Ecto neural progenitor cell (in vitro differentiated cells): ENCODE measurements around the gene NTRK3.
A peak's percentile ranks its signal among the peaks of the same experiment; 100 is the strongest.

ENCODE experiments used
- DNase-seq: peaks from one replicate; pipeline ENCODE4 v3.0.0-alpha.2; 2018; ENCODE audit warnings: low spot score

Gene NTRK3

DNA sequence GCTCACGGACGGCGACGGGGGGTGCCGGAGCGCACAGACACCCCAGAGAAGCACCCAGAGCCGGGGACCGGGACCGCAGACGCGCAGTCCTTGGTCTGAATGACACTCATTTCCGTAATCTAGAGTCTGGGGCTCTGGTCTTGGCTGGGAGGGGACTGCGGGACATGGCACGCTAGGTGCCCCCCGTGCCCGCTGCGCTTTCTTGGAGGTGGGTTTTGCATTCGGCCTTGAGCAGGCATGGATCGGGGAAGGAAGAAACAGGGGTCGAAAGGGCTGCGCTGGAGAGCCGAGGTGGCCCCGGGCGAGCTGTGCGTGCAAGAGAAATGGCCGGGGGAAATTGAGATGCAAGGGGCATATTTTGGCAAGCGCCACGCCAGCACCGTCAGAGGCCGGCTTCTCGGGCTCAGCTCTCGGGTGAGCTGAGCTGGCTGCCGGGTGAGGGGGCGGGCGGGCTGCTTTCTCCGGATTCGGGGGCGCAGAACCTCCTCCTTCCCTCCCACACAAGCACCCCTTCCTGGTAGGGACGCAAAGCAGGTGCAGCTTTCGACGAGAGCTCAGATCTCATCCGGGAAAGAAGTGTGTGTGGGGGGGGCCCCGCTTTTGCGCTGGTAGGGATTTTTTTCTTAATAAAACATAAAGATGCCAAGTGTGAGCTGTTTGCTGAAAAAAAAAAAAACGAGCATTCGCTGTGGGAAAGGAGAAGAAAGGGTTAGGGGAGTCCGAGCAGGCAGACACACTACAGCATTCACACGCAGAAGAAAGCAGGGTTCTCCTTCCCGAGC lies 963 bp upstream of the NTRK3 start:
- DNase-seq, result peak; percentile 63

DNA sequence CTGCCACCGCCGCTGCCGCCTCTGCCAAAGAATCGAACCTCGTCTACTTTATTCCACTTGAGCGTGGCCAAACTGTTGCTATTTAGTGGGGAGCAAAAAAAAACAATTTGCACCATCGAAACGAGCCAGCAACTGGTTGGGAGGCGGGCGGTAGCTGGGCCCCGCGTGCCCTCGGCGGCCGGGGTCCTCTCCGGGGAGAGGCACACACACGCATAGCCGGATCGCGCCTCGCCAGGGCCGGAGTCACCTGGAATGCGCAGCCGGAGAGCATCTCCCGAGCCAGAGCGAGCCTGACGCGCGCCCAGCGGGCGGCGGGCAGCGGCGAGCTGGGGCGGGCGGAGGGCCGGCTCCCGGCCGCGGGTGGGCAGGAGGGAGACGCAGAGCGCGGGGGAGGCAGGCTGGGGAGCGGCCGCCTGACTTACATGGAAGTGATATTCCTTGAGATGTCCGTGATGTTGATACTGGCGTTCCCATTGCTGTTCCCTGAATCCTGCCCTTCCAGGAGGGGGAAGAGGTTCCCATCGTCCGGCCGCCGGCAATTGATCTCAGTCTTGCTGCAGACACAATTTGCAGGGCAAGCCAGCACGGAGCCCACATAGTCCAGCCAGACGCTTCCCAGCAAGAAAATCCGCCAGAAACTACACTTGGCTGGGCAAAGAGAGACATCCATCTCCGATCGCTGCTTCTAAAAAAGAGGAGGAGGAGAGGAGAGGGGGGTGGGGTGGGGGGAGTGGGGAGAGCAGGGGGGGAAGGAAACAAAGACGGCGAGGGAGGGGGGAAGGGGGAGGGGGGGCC lies 858 bp downstream of the NTRK3 start:
- DNase-seq, result peak; percentile 76

DNA sequence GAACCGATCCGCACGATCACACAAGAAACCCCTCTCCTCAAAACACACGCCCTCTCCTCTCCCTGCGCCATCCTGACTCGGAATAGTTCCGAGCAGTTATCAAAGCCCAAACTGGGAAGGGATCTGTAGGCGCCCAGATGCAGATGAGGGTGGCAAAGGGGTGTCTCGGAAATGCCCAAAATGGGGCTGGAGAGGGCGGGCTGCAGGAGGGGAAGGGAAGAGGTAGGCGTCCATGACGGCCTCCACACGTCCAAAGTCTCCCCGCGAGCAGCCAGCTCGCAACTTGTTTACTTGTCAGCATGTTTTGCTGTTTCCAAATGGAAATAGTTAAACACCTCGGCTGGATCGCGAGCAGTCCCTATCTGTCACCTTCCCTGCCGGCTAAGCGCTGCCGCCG lies 1.5 kb downstream of the NTRK3 start:
- DNase-seq, result no peak

DNA sequence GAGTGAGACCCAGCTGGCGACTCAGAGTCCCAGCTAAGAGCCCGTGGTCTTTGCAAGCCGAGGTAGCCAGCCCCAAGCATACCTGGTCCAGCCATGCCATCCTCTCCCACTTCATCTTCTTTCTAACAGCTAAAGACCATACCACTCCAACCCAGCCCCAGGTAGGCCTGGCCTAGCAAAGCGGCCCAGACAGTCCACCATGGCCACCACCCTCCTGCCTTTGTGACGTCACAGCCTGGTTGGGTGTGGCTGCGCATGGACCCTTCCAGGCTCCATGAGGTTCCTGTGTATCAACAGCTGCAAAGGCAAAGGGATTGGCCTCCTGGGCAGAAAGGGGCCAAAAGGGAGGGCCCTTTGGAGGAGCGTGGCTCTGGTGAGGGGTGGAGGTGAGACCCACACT lies 4.1 kb downstream of the NTRK3 start:
- no peak for DNase-seq

DNA sequence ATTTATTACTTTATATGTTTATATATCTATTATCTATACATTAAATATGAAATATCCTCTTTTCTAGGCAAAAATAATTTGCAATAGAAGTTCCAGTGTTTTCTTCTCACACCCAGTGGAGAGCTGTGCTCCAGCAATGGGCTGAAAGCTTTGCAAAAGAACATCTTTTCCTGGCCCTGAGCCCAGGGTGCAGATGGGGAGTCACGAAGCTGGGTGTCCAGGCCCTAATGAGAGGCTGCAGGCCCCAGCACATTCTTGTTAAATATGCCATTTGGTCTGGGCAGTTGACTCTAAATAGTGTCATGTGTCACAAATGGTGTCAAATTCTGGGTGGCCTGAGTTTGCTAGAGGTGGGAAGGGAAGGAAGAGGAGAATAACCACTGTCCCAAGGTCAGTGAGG lies 5.7 kb downstream of the NTRK3 start:
- no peak for DNase-seq

DNA sequence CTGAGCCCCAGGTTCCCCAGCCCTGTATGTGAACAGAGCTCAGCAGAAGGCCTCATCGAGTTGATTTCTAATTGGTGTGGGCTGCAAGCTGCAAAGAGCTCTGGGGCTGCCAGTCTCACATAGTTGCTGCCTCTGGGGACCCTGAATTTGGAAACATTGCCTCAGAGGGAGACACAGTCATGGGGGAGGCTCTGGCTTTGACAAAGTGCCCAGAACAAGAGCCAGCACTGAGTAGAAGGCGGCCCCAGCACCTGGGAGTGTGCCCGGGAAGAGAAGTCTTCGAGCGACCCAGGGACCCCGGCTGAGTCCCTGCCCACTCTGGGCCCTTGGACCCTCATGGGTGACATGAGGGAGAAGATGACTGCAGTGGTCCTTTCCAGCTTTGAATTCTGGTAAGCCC lies 7.3 kb downstream of the NTRK3 start:
- no peak for DNase-seq

DNA sequence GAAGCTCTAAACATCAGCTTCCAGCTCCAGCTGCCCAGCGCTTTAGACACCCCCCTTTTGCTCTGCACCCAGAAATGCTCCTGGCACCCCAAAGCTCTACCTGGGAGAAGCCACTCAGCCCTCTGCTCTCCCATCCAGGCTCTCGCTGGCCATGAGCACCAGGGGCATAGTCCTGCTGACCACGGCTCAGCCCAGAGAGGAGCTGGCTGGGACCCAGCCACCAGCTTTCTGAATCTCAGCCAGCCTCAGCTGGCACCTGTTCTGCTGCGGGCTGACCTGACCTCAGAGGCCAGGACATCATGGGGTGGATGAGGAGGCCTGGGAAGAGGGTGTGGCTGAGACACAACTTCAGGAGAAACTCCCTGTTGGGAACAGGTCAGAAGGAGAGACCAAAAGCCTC lies 8.6 kb downstream of the NTRK3 start:
- DNase-seq, result no peak

DNA sequence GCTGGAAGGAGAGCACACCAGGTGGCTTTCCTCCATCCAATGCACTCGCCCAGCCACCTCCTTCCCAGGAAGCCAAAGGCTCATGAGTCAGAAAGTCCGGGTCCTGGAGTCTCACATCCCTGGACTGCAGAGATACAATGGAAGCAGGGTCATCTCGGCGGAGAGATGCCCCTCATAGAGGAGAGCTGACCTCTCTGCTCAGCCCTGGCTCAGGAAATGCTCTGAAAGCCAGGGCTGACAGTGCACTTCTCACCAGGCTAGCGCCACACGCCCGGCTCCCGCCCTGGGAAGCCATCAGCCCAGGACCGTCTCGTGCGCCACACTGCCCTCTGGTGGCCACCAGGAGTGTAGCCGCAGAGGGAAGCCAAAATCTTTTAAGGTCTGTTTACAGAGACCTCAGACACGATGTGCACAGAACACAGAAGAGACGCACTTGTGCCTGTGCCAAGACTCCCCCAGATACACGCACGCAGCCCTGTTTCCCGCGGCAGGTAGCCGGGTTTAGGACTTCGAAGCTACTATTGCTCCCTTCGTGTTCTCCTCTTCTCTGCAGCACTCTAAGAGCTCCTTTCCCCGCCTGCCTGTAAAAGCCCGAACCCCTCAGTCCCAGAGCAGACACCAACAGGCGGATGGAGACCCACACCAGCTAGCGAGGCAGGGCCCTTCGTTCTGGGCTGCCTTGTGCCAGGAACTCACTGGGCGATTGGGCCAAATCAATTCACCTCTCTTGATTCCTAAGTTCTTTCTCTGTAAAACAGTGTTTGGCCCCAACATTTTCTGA lies 9.7 kb downstream of the NTRK3 start:
- peak; percentile 92 for DNase-seq

DNA sequence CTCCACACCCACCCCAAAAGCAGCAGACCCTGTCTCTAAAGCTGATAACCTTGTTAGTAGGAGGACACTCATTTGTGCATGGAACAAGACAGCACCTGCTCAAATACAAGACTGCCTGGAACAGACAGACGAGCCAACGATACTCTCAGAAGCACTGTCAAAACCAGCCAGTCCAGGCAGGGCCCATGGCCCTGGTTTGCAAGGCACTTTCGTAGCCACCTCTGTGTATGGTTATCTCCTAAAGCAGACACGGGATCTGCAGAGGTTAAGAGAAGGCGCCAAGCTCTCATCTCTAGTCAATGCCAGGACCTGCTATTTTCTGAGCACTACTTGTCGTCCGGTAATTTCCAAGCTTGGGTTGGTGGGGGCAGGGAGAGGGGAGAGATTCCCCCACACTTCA lies 10.5 kb downstream of the NTRK3 start:
- DNase-seq, result no peak

DNA sequence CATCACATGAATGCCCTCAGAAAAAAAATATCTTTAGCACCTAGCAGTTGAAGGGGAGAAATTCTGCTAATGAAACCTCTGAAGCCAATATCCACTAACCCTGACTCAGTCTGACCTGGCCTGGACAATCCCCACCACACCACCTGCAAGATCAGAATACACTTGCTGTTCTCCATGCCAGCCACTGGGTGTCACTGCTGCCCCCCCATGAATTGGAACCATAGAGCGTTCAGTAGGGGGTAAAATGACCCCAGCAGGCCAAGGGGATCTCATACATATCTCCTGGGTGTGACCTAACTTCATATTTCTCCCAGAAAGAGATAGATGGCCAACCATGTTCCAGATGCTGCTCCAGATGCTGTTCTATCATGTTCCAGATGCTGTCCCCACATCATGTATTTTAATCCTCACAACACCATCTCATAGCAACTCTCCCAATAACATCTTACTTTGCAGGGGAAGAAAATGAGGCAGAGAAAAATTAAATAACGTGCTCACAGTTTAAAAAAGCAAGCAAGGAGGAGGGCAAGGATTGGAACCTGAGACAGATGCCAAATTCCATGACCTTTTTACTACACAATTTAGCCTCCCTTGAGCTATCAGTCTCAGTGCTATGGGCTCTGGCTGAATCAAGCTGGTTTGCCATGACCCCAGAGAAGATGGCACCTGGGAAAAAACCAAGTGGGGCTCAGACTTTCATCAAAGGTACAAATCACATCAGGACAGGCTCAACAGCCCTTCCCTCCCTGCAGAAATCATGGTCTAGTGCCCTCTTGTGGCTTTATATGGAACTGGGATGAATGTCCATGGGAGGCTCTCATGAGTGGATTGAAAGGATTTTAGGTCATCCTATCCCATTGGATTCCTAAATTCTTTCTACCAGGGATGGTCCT lies 12.4 kb downstream of the NTRK3 start:
- no peak for DNase-seq

DNA sequence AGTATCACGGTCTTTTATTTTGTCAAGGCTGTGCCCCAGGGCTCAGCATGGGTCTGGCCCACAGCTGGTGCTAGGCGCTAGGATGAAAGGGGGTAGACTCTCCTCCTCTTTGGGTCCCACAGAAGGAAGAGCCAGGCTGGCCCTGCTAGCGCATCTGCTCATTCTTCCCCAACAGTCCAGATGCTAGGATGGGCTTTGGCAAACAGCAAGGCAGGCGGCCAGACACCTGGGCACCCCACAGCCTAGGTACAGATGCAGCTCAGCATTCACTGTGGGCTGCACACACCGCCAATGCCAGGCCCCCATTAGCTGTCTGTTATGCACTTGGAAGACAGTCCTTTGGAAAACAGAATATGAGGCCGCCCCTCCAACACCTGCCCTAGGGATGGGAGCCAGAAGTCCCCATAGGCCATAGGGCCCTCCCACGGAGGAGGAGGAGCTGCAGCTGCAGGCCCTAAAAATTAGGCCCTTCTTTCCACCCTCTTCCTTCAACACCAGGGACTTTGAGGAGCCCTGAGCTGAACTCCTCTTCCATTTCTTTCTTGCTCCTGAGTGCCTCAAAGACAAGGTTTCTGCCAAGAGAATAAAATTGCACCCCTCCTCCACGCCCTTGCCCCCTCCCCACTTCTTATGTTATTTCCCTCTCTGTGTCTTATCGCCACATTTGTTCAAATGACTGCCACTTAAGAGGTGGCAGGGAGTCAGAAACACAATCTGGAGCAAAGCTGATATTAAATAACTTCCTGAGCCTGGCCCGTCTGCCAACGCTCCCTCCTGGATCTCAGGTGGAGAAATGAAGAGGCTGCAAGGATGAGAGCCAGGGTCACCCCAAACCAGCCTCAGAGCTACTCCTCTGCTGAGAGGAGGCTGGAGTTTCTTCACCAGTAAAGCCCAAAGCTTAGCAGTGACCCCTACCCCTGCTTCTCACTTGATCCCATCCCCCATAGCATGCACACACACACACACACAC lies 13.7 kb downstream of the NTRK3 start:
- no peak for DNase-seq

DNA sequence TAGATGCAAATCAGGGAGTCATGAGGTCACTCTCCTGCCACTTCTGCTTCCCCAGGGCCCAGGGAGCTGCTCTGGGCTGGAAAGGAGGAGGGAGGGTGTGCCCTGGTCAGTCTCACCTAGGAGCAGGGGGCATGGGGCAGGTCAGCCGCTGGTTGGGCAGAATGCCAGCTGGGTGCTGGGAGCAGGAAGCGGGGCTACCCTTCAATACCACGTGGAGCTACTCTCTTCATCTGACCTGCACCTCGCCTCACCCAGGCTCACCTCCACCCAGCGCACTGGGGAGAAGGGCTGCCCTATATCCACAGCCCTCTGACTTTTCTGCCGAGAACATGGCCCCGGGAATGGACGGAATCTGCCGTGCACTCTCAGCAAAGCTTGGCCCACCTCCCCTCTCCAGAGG lies 15.1 kb downstream of the NTRK3 start:
- peak; percentile 28 for DNase-seq

DNA sequence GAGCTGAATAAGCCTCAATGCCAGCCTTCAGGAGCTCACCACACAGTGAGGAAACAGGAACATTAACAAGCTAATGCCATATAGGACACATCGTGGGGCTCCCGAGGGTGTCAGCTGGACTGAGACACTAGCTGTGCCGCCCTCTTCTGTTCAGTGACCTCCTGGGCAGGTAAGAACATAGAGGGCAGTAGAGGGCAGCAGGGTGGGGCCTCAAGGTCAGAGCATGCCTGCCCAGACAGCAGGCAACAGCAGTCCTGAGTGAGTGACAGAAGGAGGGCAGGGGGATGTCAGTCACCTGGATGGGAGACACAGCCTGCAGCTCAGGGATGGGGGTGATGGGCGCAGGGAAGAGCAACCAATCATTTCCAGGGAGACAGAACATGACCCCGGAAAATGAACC lies 15.5 kb downstream of the NTRK3 start:
- DNase-seq, result peak; percentile 40

DNA sequence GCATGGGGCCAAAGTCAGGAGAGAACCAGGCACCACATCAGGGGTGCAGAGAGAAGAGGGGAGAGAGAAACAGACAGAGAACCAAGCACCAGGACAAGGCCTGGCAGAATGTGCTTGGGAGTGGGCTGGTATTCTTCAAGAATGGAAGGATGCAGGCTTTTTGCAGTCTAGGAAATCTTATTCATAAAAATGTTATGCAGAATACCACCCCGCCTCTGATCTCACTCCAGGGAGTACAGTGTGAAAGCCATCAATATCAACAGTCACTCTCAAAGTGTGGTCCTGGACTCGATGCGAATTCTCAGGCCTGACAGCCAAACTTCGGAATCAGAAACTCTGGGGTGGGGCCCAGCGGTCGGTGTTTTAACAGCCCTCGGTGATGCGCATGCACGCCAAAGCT lies 16.9 kb downstream of the NTRK3 start:
- DNase-seq, result peak; percentile 29

DNA sequence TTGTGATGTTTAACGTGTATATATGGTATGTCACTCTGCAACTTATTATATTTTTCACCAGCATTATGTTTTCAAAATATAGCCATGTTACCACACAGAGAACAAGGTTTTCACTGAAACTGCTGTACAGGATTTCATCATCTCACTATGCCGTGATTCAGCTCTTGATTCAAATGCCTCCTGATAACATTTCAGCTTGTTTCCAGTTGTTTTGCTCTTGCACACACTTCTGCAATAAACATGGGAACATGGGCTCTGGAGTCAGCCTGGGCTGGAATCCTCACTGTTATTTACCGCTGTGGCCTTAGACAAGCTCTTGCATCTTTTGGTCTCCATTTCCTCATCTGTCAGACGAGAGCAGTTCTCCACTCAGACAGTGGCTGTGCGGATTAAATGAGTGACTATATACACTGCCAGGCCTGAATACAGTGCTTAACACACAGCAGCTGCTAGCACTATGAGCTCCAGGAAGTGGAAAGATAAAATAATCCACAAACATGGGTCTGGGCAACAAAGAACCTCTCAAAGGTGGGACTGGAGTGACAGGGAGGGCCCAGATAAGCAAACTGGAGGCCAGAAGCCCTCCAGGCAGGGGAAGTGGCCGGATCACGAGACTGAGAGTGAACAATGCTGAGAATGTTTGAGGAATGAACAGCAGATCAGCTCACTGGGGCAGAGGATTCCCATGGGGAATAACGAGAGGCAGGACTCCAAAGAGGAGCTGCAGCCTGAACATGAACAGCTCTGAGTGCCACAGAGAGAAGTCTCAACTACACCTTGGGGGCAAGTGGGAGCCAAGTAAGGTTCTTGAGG lies 17.7 kb downstream of the NTRK3 start:
- peak; percentile 45 for DNase-seq

DNA sequence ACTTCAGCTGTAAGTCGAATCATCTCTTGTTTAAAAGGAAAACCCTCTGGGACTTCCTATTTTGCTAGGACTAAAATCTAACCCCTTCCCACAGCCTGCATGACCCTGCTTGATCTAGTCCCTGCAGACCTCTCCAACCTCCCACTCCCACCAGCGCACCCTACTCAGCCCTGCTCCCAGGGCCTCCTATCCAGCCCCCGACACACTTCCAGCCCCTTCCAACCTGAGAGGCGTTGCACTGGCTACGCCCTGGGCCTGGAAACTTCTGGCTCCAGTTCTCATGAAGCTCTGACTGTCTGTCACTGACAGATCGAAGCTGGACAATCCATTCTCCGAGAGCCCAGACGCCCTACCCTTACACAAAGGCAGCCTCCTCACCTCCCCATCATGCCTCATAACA lies 21.8 kb downstream of the NTRK3 start:
- no peak for DNase-seq

DNA sequence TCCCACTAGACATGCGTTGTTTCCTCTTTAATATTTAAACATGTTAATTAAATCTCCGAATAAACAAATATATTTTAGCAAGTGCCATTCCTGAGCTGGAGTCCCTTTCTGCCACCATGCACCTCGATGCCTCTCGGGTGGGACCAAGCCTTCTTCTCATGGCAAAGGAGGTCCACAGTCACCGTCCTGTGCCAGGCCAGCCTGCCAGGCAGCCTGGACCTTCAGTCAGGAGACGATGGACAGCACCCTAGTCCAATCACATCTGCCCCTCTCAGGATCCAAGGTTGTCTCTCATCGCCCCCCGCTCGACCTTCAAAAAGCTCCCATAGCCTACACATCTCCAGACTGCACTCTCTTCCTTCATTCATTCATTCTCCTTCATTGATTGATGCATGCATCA lies 22.6 kb downstream of the NTRK3 start:
- DNase-seq, result no peak

DNA sequence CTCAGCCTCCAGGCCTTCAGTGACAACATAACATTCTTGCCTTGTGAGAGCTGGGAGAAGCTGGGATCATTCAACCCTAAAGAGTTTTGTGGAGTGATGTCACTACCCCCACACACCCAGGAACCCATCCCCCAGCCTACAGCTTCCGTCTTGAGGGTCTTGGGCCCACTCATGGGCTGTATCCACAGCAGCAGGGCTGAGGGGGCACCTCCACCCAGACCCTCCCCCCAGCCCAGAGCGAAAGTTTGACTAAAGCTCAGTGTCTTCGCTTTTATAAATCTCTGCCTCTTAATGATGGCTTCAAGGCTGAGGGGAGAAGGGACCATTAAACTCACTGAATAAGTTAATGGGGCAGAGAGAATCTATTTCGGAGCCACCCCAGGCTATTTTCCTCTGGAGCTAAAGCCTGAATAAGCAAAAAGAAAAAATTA lies 23.8 kb downstream of the NTRK3 start:
- DNase-seq, result no peak

DNA sequence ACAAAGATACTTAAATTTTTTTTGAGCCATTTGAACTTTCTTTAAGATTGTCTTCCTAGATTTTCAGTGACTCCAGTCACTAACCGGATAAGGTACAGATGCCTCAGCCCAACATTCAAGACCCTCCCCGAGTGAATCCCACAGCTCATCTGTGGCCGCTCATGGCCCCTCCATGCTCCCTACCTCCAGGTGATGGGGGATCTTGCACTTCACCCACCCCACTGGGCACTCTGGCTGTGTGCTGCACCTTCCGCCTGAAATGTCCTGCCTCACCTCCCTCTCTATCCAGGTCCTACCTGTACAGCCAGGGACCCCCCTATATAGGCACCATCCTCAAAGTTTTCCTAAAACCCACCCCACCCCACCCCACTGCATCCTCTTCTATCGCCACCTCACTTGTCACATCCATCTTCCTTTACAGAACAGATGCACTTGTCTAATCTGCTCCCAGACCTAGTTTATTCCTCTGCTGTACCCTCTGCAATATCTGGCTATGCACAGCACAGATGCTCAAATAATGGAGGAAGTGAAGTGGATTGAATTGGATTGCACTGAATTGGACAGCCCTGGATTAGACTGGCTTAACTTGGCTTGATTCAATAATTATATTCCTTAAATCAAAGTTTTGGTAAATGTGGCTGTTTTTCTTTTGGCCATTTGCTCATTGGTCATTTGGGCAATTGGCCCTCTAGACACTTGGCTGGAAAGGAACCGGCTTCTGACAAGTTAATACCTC lies 24.5 kb downstream of the NTRK3 start:
- DNase-seq, result no peak
